GM12874 (cell line): ENCODE data around the gene MAML2.

ENCODE experiments used
- TF ChIP-seq, protein P1 (sequence below): IDR thresholded peaks from 2 replicates; pipeline ENCODE4 v1.5.1; 2011; ENCODE audit warnings: low read depth, mild to moderate bottlenecking, control low read depth, low read length, moderate library complexity; ENCODE audit not compliant: insufficient read depth

MAML2 gene

DNA sequence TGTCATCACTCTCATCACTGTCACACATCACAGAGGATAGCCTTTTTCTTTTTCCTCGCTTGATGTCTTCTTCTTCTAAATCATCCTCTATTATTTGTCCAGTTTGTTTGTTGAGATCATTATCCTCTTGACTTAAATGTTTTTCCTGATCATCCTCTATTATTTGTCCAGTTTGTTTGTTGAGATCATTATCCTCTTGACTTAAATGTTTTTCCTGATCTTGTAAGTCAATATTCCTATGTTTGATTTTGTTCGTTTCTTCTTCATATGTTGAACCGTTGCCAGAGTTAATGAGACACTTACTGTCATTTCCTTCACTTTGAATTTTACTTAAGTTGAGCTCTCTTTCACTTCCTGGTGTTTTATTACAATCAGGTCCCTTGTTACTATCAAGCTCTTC lies 41.2 kb upstream of the MAML2 start:
- TF ChIP-seq, protein P1, sequence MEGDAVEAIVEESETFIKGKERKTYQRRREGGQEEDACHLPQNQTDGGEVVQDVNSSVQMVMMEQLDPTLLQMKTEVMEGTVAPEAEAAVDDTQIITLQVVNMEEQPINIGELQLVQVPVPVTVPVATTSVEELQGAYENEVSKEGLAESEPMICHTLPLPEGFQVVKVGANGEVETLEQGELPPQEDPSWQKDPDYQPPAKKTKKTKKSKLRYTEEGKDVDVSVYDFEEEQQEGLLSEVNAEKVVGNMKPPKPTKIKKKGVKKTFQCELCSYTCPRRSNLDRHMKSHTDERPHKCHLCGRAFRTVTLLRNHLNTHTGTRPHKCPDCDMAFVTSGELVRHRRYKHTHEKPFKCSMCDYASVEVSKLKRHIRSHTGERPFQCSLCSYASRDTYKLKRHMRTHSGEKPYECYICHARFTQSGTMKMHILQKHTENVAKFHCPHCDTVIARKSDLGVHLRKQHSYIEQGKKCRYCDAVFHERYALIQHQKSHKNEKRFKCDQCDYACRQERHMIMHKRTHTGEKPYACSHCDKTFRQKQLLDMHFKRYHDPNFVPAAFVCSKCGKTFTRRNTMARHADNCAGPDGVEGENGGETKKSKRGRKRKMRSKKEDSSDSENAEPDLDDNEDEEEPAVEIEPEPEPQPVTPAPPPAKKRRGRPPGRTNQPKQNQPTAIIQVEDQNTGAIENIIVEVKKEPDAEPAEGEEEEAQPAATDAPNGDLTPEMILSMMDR: no peak

DNA sequence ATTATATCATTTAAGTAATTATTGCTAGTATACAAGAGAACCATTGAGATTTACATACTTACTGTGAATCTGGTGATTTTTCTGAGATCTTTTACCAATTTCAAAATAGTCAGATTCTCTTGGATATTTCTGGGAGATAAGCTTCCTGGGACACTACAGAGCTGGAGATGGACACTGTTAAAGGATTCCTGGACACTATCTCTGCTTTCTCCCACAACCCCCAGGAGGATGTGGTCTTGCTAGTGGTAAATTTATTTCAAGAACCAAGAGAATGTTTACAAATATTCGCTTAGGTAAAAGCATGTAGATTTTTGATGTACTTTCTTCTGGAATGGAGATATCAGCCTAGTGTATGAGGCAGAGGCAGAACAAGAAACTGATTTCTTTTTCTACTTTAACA lies 33.8 kb upstream of the MAML2 start:
- TF ChIP-seq, protein P1: no peak

DNA sequence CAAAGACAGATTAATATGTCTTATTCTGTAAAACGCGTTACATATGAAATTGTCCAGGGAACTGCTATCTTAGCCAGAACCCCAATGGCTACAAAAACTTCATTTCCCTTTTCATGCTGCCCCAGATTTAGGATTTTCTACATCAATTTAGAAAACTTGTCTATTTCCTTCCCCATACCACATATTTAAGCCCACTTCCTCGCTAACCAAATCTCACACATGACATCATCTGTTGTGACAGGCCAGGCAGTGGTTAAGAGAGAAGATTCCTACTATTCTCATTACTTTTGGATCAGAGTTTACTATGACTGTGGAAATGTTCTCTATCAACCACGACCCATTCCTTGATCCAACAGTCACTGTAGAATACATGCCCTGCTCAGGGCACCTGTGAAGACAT lies 30.8 kb upstream of the MAML2 start:
- TF ChIP-seq, protein P1: no peak

DNA sequence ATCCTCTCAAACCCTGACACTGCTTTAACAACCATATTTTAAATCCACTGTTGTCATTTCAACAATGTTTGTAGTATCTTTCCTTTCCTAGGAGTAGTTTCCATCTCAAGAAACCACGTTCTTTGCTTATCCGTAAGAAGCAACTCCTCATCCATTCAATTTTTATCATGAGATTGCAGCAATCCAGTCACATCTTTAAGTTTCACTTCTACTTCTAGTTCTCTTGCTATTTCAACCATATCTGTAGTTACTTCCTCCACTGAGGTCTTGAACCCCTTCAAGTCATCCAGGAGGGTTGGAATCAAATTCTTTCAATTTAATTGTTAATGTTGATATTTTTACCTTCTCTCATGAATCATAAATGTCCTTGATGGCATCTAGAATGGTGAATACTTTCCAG lies 24.3 kb upstream of the MAML2 start:
- TF ChIP-seq, protein P1: no peak

DNA sequence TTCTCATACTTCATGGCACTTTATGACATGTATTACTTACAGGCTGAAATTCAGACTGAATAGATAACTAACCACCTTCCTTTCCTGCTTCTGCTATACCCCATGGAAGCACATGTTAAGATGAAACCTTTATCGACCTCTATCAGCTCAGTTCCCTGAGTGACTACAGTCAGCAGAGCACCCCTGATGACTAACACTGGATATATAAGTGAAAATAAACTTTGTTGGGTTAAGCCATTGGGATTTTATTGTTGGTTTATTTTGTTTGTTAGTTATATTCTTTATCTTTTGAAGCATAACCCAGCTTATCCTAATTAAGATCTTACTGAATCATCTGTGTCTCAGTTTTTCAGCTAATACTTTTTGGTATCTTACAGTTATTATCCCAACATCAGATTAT lies 23.0 kb upstream of the MAML2 start:
- TF ChIP-seq, protein P1: no peak

DNA sequence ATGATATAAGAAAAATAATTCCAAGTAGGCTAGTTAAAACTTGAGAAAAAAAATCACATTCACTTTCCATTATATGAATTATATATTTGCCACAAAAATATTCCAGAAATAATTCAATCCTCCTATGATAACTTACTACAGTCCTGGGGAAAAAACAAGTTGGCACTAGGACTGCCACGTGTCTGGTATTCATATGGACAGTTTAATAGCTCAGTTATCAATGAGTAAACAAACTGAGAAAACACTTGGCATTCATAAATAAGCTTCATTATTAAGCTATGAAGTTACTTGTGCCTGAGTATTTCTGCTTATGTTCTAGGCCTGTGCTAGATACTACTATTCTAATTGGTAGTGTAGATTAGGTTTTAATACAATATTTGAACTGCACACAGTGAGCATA lies 22.5 kb upstream of the MAML2 start:
- TF ChIP-seq, protein P1: no peak

DNA sequence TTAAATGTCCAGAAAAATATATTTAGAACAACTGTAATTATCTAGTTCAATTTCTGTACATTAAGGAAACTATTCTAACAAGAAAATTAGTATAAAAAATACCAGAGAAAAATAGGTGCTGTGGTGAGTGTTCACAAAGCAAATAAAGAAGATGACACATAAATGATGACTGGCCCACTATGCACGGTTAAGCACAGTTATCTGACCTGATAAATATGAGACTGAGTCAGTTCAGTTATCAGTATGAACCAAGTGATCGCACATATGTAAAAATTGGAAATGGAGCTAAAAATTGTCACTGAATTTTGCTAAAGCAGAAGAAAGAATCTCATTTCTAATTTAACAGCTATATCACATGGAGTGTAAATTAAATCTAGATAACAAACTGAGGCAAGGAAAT lies 18.8 kb upstream of the MAML2 start:
- TF ChIP-seq, protein P1: no peak

DNA sequence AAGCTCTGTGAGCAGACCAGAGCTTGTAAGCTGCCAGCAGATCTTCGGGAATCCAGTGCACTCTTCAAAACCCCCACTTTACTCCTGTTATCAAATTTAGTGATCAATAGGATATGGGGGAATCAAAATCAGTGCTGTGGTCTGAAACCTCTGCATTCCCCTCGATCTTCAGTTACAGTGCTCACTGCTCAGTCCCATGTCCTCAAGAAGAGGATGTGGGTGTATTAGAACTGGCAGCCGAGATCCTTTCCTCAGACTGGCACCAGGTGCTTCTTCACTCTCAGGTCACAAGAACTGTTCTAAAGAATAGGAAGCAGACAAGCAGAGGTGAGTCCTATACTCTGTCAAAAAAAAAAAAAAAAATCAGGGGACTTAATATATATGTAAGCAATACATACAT lies 15.3 kb upstream of the MAML2 start:
- TF ChIP-seq, protein P1: no peak
